ENCODE measurements around the gene MAP3K9. TPM values are rescaled to one million over a fixed set of nuclear protein-coding genes. Genes with fewer than 3 reads are reported as not detected.

MAP3K9 gene
- total RNA-seq, 1 experiment from 2014 or later, result 28.0 TPM

- TF ChIP-seq, protein P1, sequence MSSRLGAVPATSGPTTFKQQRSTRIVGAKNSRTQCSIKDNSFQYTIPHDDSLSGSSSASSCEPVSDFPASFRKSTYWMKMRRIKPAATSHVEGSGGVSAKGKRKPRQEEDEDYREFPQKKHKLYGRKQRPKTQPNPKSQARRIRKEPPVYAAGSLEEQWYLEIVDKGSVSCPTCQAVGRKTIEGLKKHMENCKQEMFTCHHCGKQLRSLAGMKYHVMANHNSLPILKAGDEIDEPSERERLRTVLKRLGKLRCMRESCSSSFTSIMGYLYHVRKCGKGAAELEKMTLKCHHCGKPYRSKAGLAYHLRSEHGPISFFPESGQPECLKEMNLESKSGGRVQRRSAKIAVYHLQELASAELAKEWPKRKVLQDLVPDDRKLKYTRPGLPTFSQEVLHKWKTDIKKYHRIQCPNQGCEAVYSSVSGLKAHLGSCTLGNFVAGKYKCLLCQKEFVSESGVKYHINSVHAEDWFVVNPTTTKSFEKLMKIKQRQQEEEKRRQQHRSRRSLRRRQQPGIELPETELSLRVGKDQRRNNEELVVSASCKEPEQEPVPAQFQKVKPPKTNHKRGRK (CRISPR knock-in tag; IDR thresholded peaks at IDR 0.05; ENCODE audit: borderline replicate concordance), result peak; percentile 94; the same call in 1 of the 2 replicates
- TF ChIP-seq ZNF671 (CRISPR knock-in tag; IDR thresholded peaks at IDR 0.05) (no peak), ZNF263 (CRISPR knock-in tag; IDR thresholded peaks at IDR 0.05; ENCODE audit: low read depth) (peak; percentile 71), JAZF1 (CRISPR knock-in tag; IDR thresholded peaks at IDR 0.05) (no peak), PRRX2 (CRISPR knock-in tag; IDR thresholded peaks at IDR 0.05) (no peak), CREM (CRISPR knock-in tag; IDR thresholded peaks at IDR 0.05) (0 out of 2 replicates have a peak, but pooled peaks have one; percentile 70), ZNF219 (CRISPR knock-in tag; IDR thresholded peaks at IDR 0.05; ENCODE audit: borderline replicate concordance) (no peak), MLX (CRISPR knock-in tag; IDR thresholded peaks at IDR 0.05) (0 out of 2 replicates have a peak, but pooled peaks have one; percentile 64), OVOL2 (CRISPR knock-in tag; IDR thresholded peaks at IDR 0.05; ENCODE audit: borderline replicate concordance) (no peak), ZNF396 (CRISPR knock-in tag; IDR thresholded peaks at IDR 0.05; ENCODE audit: borderline replicate concordance) (no peak), ESRRA (CRISPR knock-in tag; IDR thresholded peaks at IDR 0.05; ENCODE audit: borderline replicate concordance) (no peak; the same call in 1 of the 2 replicates), IRF2 (CRISPR knock-in tag; IDR thresholded peaks at IDR 0.05; ENCODE audit: borderline replicate concordance, low read depth) (no peak), ZNF532 (CRISPR knock-in tag; IDR thresholded peaks at IDR 0.05; ENCODE audit: borderline replicate concordance) (no peak), AFF4 (CRISPR knock-in tag; IDR thresholded peaks at IDR 0.05; ENCODE audit: borderline replicate concordance) (no peak), NFATC4 (CRISPR knock-in tag; IDR thresholded peaks at IDR 0.05) (no peak), CREB1 (CRISPR knock-in tag; IDR thresholded peaks at IDR 0.05) (no peak), NFYB (CRISPR knock-in tag; conservative IDR thresholded peaks at IDR 0.05; ENCODE audit: low read depth) (no peak), NR1H2 (CRISPR knock-in tag; IDR thresholded peaks at IDR 0.05) (no peak), MYBL2 (CRISPR knock-in tag; IDR thresholded peaks at IDR 0.05) (no peak), EMX1 (CRISPR knock-in tag; IDR thresholded peaks at IDR 0.05) (no peak), SP1 (CRISPR knock-in tag; conservative IDR thresholded peaks at IDR 0.05) (0 out of 2 replicates have a peak, but pooled peaks have one; percentile 42), ZMAT4 (CRISPR knock-in tag; IDR thresholded peaks at IDR 0.05) (no peak)
- TF ChIP-seq, protein P2, sequence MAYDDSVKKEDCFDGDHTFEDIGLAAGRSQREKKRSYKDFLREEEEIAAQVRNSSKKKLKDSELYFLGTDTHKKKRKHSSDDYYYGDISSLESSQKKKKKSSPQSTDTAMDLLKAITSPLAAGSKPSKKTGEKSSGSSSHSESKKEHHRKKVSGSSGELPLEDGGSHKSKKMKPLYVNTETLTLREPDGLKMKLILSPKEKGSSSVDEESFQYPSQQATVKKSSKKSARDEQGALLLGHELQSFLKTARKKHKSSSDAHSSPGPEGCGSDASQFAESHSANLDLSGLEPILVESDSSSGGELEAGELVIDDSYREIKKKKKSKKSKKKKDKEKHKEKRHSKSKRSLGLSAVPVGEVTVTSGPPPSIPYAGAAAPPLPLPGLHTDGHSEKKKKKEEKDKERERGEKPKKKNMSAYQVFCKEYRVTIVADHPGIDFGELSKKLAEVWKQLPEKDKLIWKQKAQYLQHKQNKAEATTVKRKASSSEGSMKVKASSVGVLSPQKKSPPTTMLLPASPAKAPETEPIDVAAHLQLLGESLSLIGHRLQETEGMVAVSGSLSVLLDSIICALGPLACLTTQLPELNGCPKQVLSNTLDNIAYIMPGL (CRISPR knock-in tag; IDR thresholded peaks at IDR 0.05), result peak; percentile 80
- TF ChIP-seq, protein P3, sequence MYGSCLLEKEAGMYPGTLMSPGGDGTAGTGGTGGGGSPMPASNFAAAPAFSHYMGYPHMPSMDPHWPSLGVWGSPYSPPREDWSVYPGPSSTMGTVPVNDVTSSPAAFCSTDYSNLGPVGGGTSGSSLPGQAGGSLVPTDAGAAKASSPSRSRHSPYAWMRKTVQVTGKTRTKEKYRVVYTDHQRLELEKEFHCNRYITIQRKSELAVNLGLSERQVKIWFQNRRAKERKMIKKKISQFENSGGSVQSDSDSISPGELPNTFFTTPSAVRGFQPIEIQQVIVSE (CRISPR knock-in tag; IDR thresholded peaks at IDR 0.05; ENCODE audit: borderline replicate concordance), result no peak
Measured at GRCh38 chr14:70821584-70822529, 12.5 kb upstream of the MAP3K9 start (continued).

All from WTC11 (cell line).